Spleen (tissue), 7 donors: ENCODE results near the gene NUTM2F.

Experiments used
- CTCF ChIP-seq, 11 experiments: fragments of 200-600 bp in 7 of 11; fragments of 450-650 bp in 4 of 11; sonication (generic) in 4 of 11; IDR thresholded peaks in 8 of 11; conservative IDR thresholded peaks in 3 of 11; 1 replicate in 7 of 11; 2 replicates in 4 of 11; pipeline versions ENCODE4 v1.4.0 to v1.8.0; 2016 to 2021; ENCODE audit warnings: antibody characterized with exemption in 11 of 11, inconsistent platforms in 4 of 11, mild to moderate bottlenecking in 1 of 11
- POLR2AphosphoS5 ChIP-seq, 3 donors: sonication (generic); formaldehyde crosslinking; IDR thresholded peaks; one replicate each; pipeline ENCODE4 v1.5.1; 2017; ENCODE audit warnings: antibody characterized with exemption in 3 of 3
- donor health status: DM: no; HTN: no; CAD: no; lungs with moderate emphysema.
- donor health status: DM: no; HTN: no; CAD: no.
- donor health status: DM: no; HTN: no; CAD: no.

- TF ChIP-seq POLR2AphosphoS5 (IDR thresholded peaks at IDR 0.05) (no peak), CTCF (IDR thresholded peaks at IDR 0.05 in 8 of 11, conservative IDR thresholded peaks at IDR 0.05 in 3 of 11) (no peak)
Measured at GRCh38 chr9:94277885-94278536, 50.4 kb downstream of the NUTM2F start.
